DMS 273 treated with DMSO at 0.1 percent for 48 hours (cell line): ENCODE results near the gene CANT1.
"Not testable (repeated sequence)": the region's sequence is repeated elsewhere in the genome, so short reads cannot be mapped to it uniquely, and the experiment has no call there.

Experiments
- DNase-seq: peaks from one replicate; lab custom pipeline; 2025; lab: John Stamatoyannopoulos, UW

Gene CANT1

DNA sequence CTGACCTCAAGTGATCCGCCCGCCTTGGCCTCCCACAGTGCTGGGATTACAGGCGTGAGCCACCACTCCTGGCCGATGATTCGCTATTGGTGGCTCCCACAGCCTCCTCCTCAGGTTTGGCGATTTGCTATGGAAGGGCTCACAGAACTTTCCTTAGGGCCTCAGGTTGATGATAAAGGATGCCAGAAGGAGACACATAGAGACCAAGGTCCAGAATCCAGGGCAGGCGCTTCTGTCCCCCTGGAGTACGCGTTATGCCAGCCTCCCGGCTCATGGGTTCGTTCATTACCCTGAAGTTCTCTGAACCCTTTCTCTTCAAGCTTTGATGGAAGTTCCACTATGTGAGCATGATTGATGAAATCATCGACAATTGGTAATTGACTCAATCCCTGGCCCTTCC, 49.8 kb downstream of the CANT1 start:
- DNase-seq, result no peak

DNA sequence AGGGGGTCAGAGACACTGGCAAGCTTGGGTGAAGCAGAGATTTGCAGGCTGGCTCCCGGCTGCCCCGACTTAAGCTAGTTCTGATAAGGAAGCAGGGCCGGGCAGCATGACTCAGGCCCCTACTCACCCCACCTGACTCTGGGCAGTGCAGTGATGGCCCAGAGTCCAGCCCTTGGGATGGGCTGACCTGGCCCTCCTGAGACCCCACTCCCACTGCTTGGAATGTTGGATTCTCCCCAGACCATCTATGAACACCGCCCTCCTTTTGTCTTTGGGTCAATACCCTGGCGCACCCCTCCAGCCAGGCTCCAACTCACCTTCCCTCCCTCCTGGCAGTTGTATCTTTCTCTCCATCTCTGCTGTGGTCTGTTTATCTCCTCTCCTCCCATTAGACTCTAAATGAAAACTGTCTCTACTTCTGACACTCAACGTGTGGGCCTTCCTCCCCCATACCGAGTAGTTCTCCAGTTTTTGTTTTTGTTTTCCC, 50.9 kb downstream of the CANT1 start:
- no peak for DNase-seq

GRCh38 chr17:78957128-78957527, 52.4 kb downstream of the CANT1 start:
- DNase-seq, result no peak

- DNase-seq, result no peak
Measured at GRCh38 chr17:78956254-78956653, 53.3 kb downstream of the CANT1 start.

- no peak for DNase-seq
Measured at GRCh38 chr17:78954684-78955083, 54.9 kb downstream of the CANT1 start.

DNA sequence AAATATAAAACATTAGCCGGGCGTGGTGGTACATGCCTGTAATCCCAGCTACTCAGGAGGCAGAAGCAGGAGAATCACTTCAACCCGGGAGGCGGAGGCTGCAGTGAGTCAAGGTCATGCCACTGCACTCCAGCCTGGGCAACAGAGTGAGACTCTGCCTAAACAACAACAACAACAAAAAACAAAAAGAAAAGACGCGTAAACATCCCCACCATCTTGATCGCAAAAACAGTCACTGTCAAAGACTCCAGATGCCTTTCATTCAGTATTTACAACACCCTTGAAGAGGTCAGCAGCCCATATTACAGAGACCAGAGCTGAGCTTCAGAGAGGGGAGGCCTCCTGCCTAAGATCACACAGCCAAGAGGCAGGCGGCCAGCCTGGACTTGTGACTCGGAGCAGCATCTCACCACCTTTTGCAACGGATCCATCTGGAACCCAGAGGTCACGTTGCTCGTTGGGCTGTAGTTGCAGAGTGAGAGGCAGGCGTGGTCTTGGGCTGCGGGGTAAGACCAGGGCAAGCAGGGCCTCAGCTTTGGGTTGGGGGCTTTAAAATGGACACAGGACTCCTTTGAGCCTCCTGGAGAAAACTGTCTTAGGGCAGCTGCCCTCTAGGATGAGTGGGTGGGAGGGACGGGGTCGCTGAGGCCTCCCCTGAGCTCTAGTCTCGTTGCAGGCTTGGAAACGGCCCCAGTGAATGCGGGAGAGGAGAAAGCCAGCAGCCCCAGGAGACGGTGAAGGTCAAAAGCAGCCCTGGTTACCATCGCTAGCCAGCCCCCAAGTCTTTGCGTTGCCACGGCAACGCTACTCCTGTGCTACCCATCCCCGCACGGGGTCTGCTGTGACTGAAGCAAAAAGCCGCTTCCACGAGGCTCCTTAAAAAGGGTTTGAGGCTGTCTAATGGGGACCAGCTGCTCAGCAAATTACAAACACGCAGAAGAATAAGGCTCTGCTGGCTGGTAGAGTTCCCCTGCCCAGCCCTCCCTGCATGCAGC, 55.9 kb downstream of the CANT1 start:
- DNase-seq, result no peak

DNA sequence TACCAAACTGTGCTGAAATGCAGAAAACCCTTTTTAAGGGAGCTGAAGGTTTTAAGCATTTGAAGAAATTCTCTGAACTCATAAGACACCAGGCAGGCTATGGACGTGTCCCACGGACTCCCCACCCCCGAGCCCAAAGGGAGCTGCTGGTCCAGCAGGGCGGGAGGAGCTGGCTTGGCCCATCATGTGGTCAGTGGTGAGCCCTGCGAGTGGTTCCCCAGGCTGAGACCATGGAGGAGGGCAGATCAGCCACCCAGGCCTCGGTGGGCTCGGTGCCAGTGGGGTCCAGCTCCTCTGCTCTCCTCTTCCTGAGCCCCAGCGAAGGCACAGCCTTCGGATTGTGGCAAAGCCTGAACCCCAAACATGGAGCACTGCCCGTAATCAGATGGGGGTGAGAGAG, 56.9 kb downstream of the CANT1 start:
- no peak for DNase-seq

DNA sequence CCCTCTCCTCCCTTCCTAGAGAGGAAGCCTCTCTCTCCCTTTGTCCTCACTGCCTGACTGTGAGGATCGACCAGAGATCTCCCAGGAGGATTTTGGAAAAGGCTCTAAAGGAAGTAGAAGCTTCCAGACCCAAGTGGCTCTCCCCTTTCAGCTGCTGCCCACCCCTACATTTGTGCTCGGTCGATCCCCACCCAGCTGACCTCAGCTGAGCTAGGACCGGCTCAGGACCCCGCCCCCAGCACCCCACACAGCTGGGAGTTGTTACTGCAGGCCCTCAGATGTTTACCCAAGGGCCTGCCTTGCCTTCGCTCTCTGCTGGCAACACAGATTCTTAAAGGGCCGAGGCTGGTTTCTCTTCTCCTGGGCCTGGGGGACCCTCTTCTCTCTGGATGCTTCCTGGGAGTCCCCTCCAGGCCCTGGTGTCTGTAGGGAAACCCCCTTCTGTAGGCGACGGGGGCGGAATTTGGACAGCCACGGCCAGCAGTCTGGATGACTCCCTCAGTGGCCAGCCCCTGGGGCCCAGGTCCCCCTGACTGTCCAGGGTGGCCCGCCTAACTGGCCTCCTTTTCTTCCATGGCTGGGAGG, 57.5 kb downstream of the CANT1 start:
- DNase-seq, result no peak

GRCh38 chr17:78950870-78951269, 58.7 kb downstream of the CANT1 start:
- DNase-seq, result no peak

DNA sequence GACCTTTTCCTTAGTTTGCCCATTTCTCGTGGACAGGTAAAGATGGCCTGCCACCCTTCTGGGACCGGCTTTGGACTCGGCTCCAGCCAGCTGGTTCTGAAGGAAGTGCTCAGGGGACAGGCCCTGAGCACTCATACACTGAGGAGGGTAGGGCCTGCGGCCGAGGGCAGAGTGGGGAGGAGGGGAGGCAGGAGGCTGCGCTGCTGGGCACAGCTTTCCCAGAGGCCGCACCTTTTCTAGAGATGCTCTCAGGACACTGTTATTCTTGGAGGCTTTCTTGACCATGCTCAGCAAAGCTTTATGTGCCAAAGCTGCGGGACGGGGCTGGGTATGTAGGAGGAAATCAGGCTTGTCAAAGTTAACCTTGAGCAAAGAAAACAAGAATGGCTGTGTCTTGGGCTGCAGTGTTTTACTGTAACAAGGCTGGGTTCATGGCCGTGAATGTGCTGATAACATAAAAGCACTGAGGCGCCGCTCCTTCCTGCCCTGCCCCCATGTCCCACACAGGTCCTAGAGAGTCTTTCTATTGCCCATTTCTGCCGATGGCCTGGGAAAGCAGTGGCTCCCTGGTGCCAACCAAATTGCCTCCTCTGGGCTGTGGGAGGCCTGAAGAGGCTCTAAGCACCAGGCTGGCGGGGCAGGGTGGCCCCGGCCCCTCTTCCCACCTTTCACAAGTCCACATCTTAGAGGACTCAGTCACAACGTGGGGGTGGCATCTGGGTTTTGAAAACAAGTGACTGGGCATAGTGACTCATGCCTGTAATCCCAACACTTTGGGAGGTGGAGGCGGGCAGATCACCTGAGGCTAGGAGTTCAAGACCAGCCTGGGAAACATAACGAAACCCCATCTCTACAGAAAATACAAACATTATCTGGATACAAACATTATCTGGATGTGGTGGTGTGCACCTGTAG, 62.1 kb downstream of the CANT1 start:
- DNase-seq, result no peak

DNA sequence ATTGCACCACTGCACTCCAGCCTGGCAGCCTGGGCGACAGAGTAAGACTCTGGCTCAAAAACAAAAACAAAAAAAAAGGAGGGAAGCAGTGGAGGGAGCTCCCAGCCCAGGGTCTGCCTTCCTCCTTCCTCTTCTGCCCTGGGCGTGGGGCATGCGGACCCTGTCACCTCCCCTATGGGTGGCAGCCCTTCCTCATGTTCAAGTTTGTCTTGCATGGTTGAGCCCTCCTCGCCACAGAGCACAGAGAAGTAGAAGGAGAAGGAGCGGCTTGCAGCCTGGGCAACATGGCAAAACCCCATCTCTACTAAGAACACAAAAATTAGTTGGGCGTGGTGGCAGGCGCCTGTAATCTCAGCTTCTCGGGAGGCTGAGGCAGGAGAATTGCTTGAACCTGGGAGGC, 62.9 kb downstream of the CANT1 start:
- DNase-seq, result no peak

DNA sequence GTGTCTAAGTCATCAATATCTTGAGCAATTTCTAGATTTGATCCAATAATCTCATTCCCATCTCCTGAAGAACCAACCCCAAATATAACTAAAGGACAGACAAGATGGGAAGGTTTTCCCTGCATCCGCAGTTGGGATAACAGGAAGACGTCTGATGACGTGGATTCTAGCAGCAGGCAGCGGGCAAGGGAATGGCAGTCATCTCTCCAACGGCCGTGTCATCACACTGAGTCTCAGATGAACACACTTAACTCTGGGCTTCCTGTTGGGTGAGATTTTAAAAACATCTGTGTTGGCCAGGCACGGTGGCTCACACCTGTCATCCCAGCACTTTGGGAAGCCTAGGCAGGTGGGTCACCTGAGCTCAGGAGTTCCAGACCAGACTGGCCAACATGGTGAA, 63.4 kb downstream of the CANT1 start:
- no peak for DNase-seq

GRCh38 chr17:78945455-78945854, 64.1 kb downstream of the CANT1 start:
- not testable (repeated sequence) for DNase-seq

DNA sequence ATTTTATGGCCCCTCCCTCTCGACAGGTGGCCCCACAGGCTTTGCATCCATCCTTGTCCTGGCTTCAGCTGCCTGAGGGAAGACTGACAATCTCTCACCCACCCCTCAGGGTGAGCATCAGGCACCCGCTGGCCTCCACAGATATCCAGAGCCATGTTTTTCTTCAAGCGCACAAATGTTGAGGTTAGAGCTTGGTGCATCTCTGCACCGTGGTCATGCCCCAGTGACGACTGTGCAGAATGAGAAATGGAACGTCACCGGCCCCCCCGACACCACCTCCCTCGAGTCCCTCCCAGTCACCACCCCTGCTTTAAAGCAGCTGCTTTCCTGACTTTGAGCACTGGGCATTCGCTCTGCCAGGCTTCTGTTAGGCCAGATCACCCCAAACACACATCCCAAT, 64.6 kb downstream of the CANT1 start:
- no peak for DNase-seq

GRCh38 chr17:78944026-78944425, 65.5 kb downstream of the CANT1 start:
- no peak for DNase-seq
